HEK293 (cell line): ENCODE measurements around the gene ASL.

Source experiments
- TCF7L2 ChIP-seq: IDR thresholded peaks from 2 replicates; pipeline ENCODE4 v1.6.1; 2011; ENCODE audit warnings: low read depth, mild to moderate bottlenecking, inconsistent platforms, low read length, moderate library complexity, borderline replicate concordance
- ZNF121 ChIP-seq: fragments of 450-650 bp; formaldehyde crosslinking; IDR thresholded peaks from 2 replicates; pipeline ENCODE4 v1.5.1; 2016; ENCODE audit warnings: missing biosample characterization, missing genetic modification characterization
- ZNF248 ChIP-seq: fragments of 450-650 bp; formaldehyde crosslinking; IDR thresholded peaks from 2 replicates; pipeline ENCODE4 v1.5.1; 2017; ENCODE audit warnings: missing biosample characterization, missing genetic modification characterization
- ZNF274 ChIP-seq, 2 experiments: fragments of 200-500 bp in 1 of 2; fragments of 450-650 bp in 1 of 2; sonication (Bioruptor generic) in 1 of 2; formaldehyde crosslinking in 1 of 2; IDR thresholded peaks; 2 replicates each; pipeline versions ENCODE4 v1.5.1 to v1.6.1; 2014 to 2016; ENCODE audit warnings: borderline replicate concordance in 1 of 2, inconsistent platforms in 1 of 2, low read length in 1 of 2, missing biosample characterization in 1 of 2, missing genetic modification characterization in 1 of 2
- ZNF433 ChIP-seq: fragments of 450-650 bp; formaldehyde crosslinking; IDR thresholded peaks from 2 replicates; pipeline ENCODE4 v1.5.1; 2016; ENCODE audit warnings: missing biosample characterization, missing genetic modification characterization, low read depth
- ZNF514 ChIP-seq: fragments of 450-650 bp; formaldehyde crosslinking; IDR thresholded peaks from 2 replicates; pipeline ENCODE4 v1.5.1; 2016; ENCODE audit warnings: missing biosample characterization, missing genetic modification characterization
- ZNF747 ChIP-seq: fragments of 450-650 bp; formaldehyde crosslinking; IDR thresholded peaks from 2 replicates; pipeline ENCODE4 v1.5.1; 2016; ENCODE audit warnings: missing biosample characterization, missing genetic modification characterization
- TF ChIP-seq, protein P1 (sequence below): sonication (generic); formaldehyde crosslinking; IDR thresholded peaks from 2 replicates; pipeline ENCODE4 v1.8.1; 2022; ENCODE audit warnings: mild to moderate bottlenecking, moderate library complexity, missing genetic modification reagents
- TF ChIP-seq, protein P2 (sequence below): fragments of 450-650 bp; formaldehyde crosslinking; IDR thresholded peaks from 2 replicates; pipeline ENCODE4 v1.5.1; 2016; ENCODE audit warnings: missing biosample characterization, missing genetic modification characterization
- TF ChIP-seq, protein P3 (sequence below): fragments of 450-650 bp; formaldehyde crosslinking; IDR thresholded peaks from 2 replicates; pipeline ENCODE4 v1.5.1; 2016; ENCODE audit warnings: missing biosample characterization, missing genetic modification characterization
- TF ChIP-seq, protein P4 (sequence below): fragments of 450-650 bp; formaldehyde crosslinking; IDR thresholded peaks from 2 replicates; pipeline ENCODE4 v1.5.0; 2017; ENCODE audit warnings: missing biosample characterization, missing genetic modification characterization, borderline replicate concordance
- TF ChIP-seq, protein P5 (sequence below): fragments of 450-650 bp; formaldehyde crosslinking; IDR thresholded peaks from 2 replicates; pipeline ENCODE4 v1.5.1; 2016; ENCODE audit warnings: missing biosample characterization, missing genetic modification characterization
- TF ChIP-seq, protein P6 (sequence below): fragments of 450-650 bp; formaldehyde crosslinking; IDR thresholded peaks from 2 replicates; pipeline ENCODE4 v1.5.1; 2016; ENCODE audit warnings: missing biosample characterization, missing genetic modification characterization

DNA sequence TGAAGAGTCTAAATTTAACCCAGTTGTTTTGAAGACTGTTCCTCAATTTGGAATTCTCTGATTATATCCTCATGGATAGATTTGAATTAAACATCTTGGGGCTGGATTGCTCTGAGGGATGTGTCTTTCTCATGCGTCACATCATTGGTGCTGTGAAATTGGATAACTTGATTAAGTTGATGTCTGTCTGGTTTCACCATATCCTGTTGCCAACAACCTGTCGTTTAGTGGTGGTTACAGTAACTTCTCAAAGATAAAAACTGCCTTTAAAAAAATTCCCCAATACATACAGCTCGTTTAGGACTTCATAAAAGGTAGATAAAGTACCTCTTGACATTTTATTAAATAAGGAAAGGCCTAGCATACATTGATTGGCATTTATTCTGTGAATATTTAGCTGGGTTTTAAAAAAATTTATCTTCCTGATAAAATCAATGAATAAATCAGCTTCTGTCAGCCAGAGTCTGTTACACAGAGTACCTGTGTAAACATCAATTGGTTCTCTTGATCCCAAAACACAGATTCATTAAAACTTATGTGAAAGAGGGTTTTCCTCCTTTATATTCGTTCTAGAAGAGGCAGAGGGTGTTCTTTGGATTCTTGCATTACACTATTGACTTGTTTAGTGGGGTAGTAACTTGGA lies 49.6 kb downstream of the ASL start:
- TF ChIP-seq, protein P1, sequence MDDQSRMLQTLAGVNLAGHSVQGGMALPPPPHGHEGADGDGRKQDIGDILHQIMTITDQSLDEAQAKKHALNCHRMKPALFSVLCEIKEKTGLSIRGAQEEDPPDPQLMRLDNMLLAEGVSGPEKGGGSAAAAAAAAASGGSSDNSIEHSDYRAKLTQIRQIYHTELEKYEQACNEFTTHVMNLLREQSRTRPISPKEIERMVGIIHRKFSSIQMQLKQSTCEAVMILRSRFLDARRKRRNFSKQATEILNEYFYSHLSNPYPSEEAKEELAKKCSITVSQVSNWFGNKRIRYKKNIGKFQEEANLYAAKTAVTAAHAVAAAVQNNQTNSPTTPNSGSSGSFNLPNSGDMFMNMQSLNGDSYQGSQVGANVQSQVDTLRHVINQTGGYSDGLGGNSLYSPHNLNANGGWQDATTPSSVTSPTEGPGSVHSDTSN (CRISPR knock-in tag): no peak
- TF ChIP-seq ZNF248 (tag by site-specific recombination) (no peak), ZNF514 (tag by site-specific recombination) (no peak), TCF7L2 (no peak), ZNF433 (tag by site-specific recombination) (no peak), ZNF274 (IDR thresholded peaks at IDR 0.05; ENCODE audit: low read length) (no peak), ZNF274 (tag by site-specific recombination; IDR thresholded peaks at IDR 0.05; ENCODE audit: borderline replicate concordance) (no peak), ZNF747 (tag by site-specific recombination) (no peak), ZNF121 (tag by site-specific recombination) (no peak)
- TF ChIP-seq, protein P2, sequence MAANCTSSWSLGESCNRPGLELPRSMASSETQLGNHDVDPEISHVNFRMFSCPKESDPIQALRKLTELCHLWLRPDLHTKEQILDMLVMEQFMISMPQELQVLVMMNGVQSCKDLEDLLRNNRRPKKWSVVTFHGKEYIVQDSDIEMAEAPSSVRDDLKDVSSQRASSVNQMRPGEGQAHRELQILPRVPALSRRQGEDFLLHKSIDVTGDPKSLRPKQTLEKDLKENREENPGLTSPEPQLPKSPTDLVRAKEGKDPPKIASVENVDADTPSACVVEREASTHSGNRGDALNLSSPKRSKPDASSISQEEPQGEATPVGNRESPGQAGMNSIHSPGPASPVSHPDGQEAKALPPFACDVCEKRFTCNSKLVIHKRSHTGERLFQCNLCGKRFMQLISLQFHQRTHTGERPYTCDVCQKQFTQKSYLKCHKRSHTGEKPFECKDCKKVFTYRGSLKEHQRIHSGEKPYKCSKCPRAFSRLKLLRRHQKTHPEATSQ: no peak
- TF ChIP-seq, protein P3, sequence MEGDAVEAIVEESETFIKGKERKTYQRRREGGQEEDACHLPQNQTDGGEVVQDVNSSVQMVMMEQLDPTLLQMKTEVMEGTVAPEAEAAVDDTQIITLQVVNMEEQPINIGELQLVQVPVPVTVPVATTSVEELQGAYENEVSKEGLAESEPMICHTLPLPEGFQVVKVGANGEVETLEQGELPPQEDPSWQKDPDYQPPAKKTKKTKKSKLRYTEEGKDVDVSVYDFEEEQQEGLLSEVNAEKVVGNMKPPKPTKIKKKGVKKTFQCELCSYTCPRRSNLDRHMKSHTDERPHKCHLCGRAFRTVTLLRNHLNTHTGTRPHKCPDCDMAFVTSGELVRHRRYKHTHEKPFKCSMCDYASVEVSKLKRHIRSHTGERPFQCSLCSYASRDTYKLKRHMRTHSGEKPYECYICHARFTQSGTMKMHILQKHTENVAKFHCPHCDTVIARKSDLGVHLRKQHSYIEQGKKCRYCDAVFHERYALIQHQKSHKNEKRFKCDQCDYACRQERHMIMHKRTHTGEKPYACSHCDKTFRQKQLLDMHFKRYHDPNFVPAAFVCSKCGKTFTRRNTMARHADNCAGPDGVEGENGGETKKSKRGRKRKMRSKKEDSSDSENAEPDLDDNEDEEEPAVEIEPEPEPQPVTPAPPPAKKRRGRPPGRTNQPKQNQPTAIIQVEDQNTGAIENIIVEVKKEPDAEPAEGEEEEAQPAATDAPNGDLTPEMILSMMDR (tag by site-specific recombination): no peak
- TF ChIP-seq, protein P4, sequence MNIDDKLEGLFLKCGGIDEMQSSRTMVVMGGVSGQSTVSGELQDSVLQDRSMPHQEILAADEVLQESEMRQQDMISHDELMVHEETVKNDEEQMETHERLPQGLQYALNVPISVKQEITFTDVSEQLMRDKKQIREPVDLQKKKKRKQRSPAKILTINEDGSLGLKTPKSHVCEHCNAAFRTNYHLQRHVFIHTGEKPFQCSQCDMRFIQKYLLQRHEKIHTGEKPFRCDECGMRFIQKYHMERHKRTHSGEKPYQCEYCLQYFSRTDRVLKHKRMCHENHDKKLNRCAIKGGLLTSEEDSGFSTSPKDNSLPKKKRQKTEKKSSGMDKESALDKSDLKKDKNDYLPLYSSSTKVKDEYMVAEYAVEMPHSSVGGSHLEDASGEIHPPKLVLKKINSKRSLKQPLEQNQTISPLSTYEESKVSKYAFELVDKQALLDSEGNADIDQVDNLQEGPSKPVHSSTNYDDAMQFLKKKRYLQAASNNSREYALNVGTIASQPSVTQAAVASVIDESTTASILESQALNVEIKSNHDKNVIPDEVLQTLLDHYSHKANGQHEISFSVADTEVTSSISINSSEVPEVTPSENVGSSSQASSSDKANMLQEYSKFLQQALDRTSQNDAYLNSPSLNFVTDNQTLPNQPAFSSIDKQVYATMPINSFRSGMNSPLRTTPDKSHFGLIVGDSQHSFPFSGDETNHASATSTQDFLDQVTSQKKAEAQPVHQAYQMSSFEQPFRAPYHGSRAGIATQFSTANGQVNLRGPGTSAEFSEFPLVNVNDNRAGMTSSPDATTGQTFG (tag by site-specific recombination): no peak
- TF ChIP-seq, protein P5, sequence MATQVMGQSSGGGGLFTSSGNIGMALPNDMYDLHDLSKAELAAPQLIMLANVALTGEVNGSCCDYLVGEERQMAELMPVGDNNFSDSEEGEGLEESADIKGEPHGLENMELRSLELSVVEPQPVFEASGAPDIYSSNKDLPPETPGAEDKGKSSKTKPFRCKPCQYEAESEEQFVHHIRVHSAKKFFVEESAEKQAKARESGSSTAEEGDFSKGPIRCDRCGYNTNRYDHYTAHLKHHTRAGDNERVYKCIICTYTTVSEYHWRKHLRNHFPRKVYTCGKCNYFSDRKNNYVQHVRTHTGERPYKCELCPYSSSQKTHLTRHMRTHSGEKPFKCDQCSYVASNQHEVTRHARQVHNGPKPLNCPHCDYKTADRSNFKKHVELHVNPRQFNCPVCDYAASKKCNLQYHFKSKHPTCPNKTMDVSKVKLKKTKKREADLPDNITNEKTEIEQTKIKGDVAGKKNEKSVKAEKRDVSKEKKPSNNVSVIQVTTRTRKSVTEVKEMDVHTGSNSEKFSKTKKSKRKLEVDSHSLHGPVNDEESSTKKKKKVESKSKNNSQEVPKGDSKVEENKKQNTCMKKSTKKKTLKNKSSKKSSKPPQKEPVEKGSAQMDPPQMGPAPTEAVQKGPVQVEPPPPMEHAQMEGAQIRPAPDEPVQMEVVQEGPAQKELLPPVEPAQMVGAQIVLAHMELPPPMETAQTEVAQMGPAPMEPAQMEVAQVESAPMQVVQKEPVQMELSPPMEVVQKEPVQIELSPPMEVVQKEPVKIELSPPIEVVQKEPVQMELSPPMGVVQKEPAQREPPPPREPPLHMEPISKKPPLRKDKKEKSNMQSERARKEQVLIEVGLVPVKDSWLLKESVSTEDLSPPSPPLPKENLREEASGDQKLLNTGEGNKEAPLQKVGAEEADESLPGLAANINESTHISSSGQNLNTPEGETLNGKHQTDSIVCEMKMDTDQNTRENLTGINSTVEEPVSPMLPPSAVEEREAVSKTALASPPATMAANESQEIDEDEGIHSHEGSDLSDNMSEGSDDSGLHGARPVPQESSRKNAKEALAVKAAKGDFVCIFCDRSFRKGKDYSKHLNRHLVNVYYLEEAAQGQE (tag by site-specific recombination): no peak
- TF ChIP-seq, protein P6, sequence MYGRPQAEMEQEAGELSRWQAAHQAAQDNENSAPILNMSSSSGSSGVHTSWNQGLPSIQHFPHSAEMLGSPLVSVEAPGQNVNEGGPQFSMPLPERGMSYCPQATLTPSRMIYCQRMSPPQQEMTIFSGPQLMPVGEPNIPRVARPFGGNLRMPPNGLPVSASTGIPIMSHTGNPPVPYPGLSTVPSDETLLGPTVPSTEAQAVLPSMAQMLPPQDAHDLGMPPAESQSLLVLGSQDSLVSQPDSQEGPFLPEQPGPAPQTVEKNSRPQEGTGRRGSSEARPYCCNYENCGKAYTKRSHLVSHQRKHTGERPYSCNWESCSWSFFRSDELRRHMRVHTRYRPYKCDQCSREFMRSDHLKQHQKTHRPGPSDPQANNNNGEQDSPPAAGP: no peak
